ENCODE results near the gene CACNA2D1.

CACNA2D1 gene

DNA sequence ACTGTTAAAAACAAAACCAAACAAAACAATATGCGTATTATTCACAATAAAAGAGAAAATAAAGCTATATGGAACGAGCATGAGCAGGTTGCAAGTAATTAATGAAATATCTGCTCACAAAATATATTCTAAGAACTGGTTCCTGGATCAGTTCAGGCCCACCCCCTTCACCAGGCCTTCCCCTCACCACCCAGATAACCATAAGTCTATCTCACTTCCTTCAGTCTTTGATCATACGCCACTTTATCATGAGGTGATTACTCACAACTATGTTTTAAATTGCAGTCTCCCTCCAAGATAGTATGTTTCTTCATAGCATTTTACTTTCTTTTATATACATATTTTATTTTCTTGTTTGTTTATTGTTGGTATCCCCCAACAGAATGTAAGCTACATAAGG is 410.7 kb downstream of the CACNA2D1 start:
- no peak overlapping the region for H3K4me3 ChIP-seq (replicated peaks; ENCODE audit: low read depth, low read length)
- no peak for TF ChIP-seq CTCF (IDR thresholded peaks at IDR 0.05; ENCODE audit: low read depth, low read length, missing control alignments)
- no peak for DNase-seq (ENCODE audit: extremely low read depth, low read depth)

GRCh38 chr7:82029236-82029913 is 414.2 kb downstream of the CACNA2D1 start:
- TF ChIP-seq CTCF (IDR thresholded peaks at IDR 0.05; ENCODE audit: low read depth, low read length, missing control alignments): no peak
- no peak for DNase-seq (ENCODE audit: extremely low read depth, low read depth)
- no peak overlapping the region for H3K4me3 ChIP-seq (replicated peaks; ENCODE audit: low read depth, low read length)

- no peak for DNase-seq (ENCODE audit: extremely low read depth, low read depth)
- no peak for TF ChIP-seq CTCF (IDR thresholded peaks at IDR 0.05; ENCODE audit: low read depth, low read length, missing control alignments)
- no peak overlapping the region for H3K4me3 ChIP-seq (replicated peaks; ENCODE audit: low read depth, low read length)
Measured at GRCh38 chr7:82028097-82028496, 415.5 kb downstream of the CACNA2D1 start.

GRCh38 chr7:82021713-82022112 is 421.9 kb downstream of the CACNA2D1 start:
- H3K4me3 ChIP-seq (replicated peaks; ENCODE audit: low read depth, low read length): no peak overlapping the region
- no peak for DNase-seq (ENCODE audit: extremely low read depth, low read depth)
- no peak for TF ChIP-seq CTCF (IDR thresholded peaks at IDR 0.05; ENCODE audit: low read depth, low read length, missing control alignments)

DNA sequence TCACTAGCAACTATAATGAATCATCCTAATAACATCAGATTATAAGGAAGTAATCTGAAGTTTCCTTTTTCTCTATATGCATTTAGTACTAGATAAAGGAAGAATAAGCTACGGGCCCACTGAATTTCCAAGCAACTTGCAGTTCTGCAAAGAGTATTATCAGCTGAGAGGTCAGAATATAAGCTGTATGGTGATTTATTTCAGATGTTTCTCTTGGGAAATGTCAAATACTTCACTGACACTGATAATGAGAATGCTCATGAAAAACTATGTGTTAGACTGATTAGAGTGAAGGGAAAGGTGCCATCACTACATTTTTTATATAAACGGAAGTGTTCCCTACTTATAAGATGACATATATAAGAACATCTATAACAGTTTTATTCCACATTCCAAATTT is 422.5 kb downstream of the CACNA2D1 start:
- TF ChIP-seq CTCF (IDR thresholded peaks at IDR 0.05; ENCODE audit: low read depth, low read length, missing control alignments): no peak
- no peak for DNase-seq (ENCODE audit: extremely low read depth, low read depth)
- H3K4me3 ChIP-seq (replicated peaks; ENCODE audit: low read depth, low read length): no peak overlapping the region

DNA sequence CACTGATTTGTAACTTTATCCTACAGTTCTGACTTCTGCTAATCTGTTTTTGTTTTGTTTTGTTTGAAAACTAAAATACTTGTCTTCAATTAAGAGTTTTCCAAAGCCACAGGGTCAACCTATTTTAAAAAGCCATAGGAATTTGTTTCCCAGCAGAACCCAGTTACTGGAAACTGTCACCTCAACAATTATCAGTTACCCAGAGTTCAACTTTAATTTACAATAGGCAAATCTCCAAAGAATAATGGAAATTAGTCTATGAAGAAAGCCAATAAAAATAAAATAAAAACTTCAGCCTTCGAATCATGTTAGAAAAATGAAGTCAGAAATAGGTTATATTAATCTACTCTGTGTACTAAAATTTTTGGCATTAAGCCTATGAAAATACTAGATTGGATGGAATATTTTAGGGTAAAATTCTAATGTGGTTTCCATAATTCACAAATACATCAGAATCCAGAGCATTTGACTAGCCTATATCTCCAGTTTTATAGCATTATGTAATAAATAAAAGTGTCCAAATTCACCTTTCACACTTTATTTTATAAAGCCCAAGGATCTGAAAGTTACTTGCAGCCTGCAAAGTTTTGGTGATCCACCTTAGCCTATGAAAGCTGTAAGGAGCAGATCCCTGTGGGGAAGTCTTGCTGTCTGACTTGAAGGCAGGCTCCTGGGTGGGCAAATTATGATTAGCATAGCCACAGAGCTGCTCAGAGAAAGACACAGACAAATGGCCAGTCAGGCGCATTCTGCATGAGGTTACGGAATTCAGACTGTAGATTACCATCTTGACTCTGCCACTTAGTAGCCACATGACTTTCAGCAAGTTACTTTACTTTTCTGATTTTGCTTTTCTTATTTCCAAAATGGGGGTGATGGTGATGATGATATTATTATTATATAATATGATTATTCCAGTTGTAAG is 423.8 kb downstream of the CACNA2D1 start:
- H3K4me3 ChIP-seq (replicated peaks; ENCODE audit: low read depth, low read length): no peak overlapping the region
- no peak for DNase-seq (ENCODE audit: extremely low read depth, low read depth)
- no peak for TF ChIP-seq CTCF (IDR thresholded peaks at IDR 0.05; ENCODE audit: low read depth, low read length, missing control alignments)
